GM23338 (cell line): ENCODE results near the gene ZPBP2.

Experiments used
- CREB1 ChIP-seq: fragments of 250-450 bp; sonication (Bioruptor Pico); IDR thresholded peaks from 2 replicates; pipeline ENCODE4 v1.5.0; 2020; ENCODE audit warnings: low read depth, mild to moderate bottlenecking, moderate library complexity
- EZH2 ChIP-seq: fragments of 200-600 bp; sonication (generic); IDR thresholded peaks from one replicate; pipeline ENCODE4 v1.8.0; 2017; ENCODE audit warnings: antibody characterized with exemption, mild to moderate bottlenecking, low read depth; ENCODE audit not compliant: unreplicated experiment
- EZH2phosphoT487 ChIP-seq: fragments of 200-600 bp; sonication (generic); IDR thresholded peaks from one replicate; pipeline ENCODE4 v1.8.1; 2018; ENCODE audit warnings: antibody characterized with exemption; ENCODE audit not compliant: unreplicated experiment
- JUNB ChIP-seq: IDR thresholded peaks from one replicate; pipeline ENCODE4 v1.6.1; 2016; ENCODE audit warnings: antibody characterized with exemption; ENCODE audit not compliant: unreplicated experiment
- NANOG ChIP-seq: IDR thresholded peaks from 2 replicates; pipeline ENCODE4 v1.6.1; 2016; ENCODE audit warnings: antibody characterized with exemption, borderline replicate concordance
- POLR2AphosphoS5 ChIP-seq: IDR thresholded peaks from 2 replicates; pipeline ENCODE4 v1.6.1; 2016; ENCODE audit warnings: antibody characterized with exemption, low read depth
- STAT1 ChIP-seq: IDR thresholded peaks from one replicate; pipeline ENCODE4 v1.6.1; 2016; ENCODE audit warnings: antibody characterized with exemption; ENCODE audit not compliant: unreplicated experiment
- ZNF114 ChIP-seq: fragments of 250-450 bp; sonication (Bioruptor Pico); IDR thresholded peaks from 2 replicates; pipeline ENCODE4 v1.5.0; 2020; ENCODE audit warnings: mild to moderate bottlenecking, moderate library complexity
- ZNF331 ChIP-seq: fragments of 250-450 bp; sonication (Bioruptor Pico); IDR thresholded peaks from 2 replicates; pipeline ENCODE4 v1.5.0; 2020; ENCODE audit warnings: low read depth, mild to moderate bottlenecking, moderate library complexity
- TF ChIP-seq, protein P1 (sequence below), 2 experiments: fragments of 200-600 bp in 1 of 2; sonication (generic) in 1 of 2; conservative IDR thresholded peaks; 2 replicates each; pipeline versions ENCODE4 v1.5.1 to v1.6.1; 2016 to 2017; ENCODE audit warnings: antibody characterized with exemption in 2 of 2, low read depth in 2 of 2, mild to moderate bottlenecking in 2 of 2, moderate library complexity in 1 of 2
- TF ChIP-seq, protein P2 (sequence below): IDR thresholded peaks from one replicate; pipeline ENCODE4 v1.6.1; 2018; ENCODE audit warnings: antibody characterized with exemption; ENCODE audit not compliant: unreplicated experiment
- TF ChIP-seq, protein P3 (sequence below): IDR thresholded peaks from 2 replicates; pipeline ENCODE4 v1.6.1; 2016; ENCODE audit warnings: antibody characterized with exemption
- TF ChIP-seq, protein P4 (sequence below): fragments of 250-450 bp; sonication (Bioruptor Pico); IDR thresholded peaks from 2 replicates; pipeline ENCODE4 v1.5.0; 2020; ENCODE audit warnings: mild to moderate bottlenecking, moderate library complexity

DNA sequence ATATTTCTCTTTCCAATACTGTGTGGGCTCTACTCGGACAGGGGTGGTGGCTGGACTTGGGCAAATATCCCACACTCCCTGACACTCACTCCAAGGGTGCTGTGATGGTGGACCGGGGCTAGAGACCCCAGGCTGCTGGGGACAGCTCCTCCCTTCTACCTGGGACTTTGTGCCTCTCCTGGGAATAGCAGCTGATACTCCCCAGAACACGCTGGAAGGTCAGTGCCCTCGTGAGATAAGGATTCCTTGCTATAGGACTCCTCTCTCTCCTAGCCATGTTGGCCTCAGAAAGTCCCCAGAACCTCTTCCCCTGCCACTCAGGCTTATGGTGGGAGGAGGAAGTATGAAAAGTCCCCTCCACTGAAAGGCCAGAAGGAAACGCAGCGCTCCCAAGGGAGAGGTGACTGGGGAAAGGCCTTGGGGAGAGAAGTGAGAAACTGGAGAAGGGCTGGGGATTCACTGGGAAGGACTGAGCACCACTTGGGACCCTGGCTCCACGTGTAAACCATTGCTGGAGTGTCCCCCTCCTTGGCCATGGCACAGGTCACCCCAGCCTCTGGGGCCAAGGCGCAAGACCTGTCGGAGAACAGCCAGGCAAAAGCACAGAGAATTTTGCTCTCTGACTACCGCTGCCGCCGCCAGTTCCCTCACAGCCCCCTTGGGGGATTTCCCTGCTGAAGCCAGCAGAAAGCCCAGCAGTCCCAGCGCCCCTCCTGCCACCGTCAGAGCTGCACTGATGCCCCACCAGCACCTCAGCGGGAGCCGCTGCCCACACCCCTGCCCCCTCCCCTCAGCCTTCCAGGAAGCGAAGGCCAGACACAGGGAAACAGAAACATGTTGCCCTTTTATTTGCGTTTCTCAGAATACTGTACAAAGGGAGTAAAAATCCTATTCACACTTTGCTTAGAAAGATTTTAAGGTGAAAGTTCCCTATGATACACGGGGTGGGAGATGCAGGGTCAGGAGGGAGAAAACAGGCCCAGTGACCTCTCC, 52.5 kb downstream of the ZPBP2 start:
- TF ChIP-seq, protein P1, sequence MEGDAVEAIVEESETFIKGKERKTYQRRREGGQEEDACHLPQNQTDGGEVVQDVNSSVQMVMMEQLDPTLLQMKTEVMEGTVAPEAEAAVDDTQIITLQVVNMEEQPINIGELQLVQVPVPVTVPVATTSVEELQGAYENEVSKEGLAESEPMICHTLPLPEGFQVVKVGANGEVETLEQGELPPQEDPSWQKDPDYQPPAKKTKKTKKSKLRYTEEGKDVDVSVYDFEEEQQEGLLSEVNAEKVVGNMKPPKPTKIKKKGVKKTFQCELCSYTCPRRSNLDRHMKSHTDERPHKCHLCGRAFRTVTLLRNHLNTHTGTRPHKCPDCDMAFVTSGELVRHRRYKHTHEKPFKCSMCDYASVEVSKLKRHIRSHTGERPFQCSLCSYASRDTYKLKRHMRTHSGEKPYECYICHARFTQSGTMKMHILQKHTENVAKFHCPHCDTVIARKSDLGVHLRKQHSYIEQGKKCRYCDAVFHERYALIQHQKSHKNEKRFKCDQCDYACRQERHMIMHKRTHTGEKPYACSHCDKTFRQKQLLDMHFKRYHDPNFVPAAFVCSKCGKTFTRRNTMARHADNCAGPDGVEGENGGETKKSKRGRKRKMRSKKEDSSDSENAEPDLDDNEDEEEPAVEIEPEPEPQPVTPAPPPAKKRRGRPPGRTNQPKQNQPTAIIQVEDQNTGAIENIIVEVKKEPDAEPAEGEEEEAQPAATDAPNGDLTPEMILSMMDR (conservative IDR thresholded peaks at IDR 0.05; ENCODE audit: low read depth in 2 of 2): no peak
- no peak for TF ChIP-seq EZH2
- TF ChIP-seq CREB1 (CRISPR knock-in tag): no peak
- no peak for TF ChIP-seq NANOG
- no peak for TF ChIP-seq JUNB
- TF ChIP-seq, protein P2, sequence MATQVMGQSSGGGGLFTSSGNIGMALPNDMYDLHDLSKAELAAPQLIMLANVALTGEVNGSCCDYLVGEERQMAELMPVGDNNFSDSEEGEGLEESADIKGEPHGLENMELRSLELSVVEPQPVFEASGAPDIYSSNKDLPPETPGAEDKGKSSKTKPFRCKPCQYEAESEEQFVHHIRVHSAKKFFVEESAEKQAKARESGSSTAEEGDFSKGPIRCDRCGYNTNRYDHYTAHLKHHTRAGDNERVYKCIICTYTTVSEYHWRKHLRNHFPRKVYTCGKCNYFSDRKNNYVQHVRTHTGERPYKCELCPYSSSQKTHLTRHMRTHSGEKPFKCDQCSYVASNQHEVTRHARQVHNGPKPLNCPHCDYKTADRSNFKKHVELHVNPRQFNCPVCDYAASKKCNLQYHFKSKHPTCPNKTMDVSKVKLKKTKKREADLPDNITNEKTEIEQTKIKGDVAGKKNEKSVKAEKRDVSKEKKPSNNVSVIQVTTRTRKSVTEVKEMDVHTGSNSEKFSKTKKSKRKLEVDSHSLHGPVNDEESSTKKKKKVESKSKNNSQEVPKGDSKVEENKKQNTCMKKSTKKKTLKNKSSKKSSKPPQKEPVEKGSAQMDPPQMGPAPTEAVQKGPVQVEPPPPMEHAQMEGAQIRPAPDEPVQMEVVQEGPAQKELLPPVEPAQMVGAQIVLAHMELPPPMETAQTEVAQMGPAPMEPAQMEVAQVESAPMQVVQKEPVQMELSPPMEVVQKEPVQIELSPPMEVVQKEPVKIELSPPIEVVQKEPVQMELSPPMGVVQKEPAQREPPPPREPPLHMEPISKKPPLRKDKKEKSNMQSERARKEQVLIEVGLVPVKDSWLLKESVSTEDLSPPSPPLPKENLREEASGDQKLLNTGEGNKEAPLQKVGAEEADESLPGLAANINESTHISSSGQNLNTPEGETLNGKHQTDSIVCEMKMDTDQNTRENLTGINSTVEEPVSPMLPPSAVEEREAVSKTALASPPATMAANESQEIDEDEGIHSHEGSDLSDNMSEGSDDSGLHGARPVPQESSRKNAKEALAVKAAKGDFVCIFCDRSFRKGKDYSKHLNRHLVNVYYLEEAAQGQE: no peak
- TF ChIP-seq EZH2phosphoT487: no peak
- TF ChIP-seq POLR2AphosphoS5: no peak
- no peak for TF ChIP-seq ZNF331 (CRISPR knock-in tag)
- TF ChIP-seq STAT1: no peak
- TF ChIP-seq, protein P3, sequence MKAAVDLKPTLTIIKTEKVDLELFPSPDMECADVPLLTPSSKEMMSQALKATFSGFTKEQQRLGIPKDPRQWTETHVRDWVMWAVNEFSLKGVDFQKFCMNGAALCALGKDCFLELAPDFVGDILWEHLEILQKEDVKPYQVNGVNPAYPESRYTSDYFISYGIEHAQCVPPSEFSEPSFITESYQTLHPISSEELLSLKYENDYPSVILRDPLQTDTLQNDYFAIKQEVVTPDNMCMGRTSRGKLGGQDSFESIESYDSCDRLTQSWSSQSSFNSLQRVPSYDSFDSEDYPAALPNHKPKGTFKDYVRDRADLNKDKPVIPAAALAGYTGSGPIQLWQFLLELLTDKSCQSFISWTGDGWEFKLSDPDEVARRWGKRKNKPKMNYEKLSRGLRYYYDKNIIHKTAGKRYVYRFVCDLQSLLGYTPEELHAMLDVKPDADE: no peak
- TF ChIP-seq, protein P4, sequence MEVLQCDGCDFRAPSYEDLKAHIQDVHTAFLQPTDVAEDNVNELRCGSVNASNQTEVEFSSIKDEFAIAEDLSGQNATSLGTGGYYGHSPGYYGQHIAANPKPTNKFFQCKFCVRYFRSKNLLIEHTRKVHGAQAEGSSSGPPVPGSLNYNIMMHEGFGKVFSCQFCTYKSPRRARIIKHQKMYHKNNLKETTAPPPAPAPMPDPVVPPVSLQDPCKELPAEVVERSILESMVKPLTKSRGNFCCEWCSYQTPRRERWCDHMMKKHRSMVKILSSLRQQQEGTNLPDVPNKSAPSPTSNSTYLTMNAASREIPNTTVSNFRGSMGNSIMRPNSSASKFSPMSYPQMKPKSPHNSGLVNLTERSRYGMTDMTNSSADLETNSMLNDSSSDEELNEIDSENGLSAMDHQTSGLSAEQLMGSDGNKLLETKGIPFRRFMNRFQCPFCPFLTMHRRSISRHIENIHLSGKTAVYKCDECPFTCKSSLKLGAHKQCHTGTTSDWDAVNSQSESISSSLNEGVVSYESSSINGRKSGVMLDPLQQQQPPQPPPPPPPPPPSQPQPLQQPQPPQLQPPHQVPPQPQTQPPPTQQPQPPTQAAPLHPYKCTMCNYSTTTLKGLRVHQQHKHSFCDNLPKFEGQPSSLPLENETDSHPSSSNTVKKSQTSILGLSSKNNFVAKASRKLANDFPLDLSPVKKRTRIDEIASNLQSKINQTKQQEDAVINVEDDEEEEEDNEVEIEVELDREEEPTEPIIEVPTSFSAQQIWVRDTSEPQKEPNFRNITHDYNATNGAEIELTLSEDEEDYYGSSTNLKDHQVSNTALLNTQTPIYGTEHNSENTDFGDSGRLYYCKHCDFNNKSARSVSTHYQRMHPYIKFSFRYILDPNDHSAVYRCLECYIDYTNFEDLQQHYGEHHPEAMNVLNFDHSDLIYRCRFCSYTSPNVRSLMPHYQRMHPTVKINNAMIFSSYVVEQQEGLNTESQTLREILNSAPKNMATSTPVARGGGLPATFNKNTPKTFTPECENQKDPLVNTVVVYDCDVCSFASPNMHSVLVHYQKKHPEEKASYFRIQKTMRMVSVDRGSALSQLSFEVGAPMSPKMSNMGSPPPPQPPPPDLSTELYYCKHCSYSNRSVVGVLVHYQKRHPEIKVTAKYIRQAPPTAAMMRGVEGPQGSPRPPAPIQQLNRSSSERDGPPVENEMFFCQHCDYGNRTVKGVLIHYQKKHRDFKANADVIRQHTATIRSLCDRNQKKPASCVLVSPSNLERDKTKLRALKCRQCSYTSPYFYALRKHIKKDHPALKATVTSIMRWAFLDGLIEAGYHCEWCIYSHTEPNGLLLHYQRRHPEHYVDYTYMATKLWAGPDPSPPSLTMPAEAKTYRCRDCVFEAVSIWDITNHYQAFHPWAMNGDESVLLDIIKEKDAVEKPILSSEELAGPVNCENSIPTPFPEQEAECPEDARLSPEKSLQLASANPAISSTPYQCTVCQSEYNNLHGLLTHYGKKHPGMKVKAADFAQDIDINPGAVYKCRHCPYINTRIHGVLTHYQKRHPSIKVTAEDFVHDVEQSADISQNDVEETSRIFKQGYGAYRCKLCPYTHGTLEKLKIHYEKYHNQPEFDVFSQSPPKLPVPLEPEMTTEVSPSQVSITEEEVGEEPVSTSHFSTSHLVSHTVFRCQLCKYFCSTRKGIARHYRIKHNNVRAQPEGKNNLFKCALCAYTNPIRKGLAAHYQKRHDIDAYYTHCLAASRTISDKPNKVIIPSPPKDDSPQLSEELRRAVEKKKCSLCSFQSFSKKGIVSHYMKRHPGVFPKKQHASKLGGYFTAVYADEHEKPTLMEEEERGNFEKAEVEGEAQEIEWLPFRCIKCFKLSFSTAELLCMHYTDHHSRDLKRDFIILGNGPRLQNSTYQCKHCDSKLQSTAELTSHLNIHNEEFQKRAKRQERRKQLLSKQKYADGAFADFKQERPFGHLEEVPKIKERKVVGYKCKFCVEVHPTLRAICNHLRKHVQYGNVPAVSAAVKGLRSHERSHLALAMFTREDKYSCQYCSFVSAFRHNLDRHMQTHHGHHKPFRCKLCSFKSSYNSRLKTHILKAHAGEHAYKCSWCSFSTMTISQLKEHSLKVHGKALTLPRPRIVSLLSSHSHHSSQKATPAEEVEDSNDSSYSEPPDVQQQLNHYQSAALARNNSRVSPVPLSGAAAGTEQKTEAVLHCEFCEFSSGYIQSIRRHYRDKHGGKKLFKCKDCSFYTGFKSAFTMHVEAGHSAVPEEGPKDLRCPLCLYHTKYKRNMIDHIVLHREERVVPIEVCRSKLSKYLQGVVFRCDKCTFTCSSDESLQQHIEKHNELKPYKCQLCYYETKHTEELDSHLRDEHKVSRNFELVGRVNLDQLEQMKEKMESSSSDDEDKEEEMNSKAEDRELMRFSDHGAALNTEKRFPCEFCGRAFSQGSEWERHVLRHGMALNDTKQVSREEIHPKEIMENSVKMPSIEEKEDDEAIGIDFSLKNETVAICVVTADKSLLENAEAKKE (CRISPR knock-in tag): no peak
- no peak for TF ChIP-seq ZNF114 (CRISPR knock-in tag)
